Lower leg skin (tissue), 4 donors: ENCODE data around the gene SCTR. TPM values are rescaled to one million over a fixed set of nuclear protein-coding genes. Genes with fewer than 3 reads are reported as not detected.

Source experiments
- DNase-seq, 2 donors: peaks; one replicate each; pipeline ENCODE4 v3.0.0-alpha.2; 2019; ENCODE audit warnings: low spot score in 2 of 2
- H3K4me3 ChIP-seq: fragments of 200-600 bp; sonication (generic); 2 replicates; pipeline ENCODE4 v1.5.1; 2017; ENCODE audit warnings: mild to moderate bottlenecking, low read depth; ENCODE audit not compliant: poor library complexity, severe bottlenecking
- POLR2A ChIP-seq, 2 donors: fragments of 450-650 bp; IDR thresholded peaks; one replicate each; pipeline ENCODE4 v1.6.1; 2016 to 2017; ENCODE audit warnings: antibody characterized with exemption in 2 of 2, mild to moderate bottlenecking in 1 of 2, moderate library complexity in 1 of 2
- WGBS, 2 donors: methylation state at CpG; one replicate each; pipeline ENCODE4 v1.1.5; 2018; 5-methylcytosine and 5-hydroxymethylcytosine counted together
- intact Hi-C: fragments of 100-400 bp; cut with DNase I; formaldehyde crosslinking; loops from one replicate; pipeline ENCODE4 v1.15.0; 2023; ENCODE audit warnings: low total_unique reads
- total RNA-seq, 4 donors: library from RNA; depleted of rRNA; stranded (reverse); fragments of >200 nt; gene quantifications; one replicate each; pipeline ENCODE4 v1.1.0, GENCODE V29; 2016
- TF ChIP-seq, protein P1 (sequence below), 3 donors: fragments of 450-650 bp; IDR thresholded peaks; one replicate each; pipeline ENCODE4 v1.5.1; 2016; ENCODE audit warnings: antibody characterized with exemption in 3 of 3, mild to moderate bottlenecking in 3 of 3, moderate library complexity in 2 of 3

SCTR gene
- total RNA-seq, 4 donors from 2014 or later, result not detected

DNA sequence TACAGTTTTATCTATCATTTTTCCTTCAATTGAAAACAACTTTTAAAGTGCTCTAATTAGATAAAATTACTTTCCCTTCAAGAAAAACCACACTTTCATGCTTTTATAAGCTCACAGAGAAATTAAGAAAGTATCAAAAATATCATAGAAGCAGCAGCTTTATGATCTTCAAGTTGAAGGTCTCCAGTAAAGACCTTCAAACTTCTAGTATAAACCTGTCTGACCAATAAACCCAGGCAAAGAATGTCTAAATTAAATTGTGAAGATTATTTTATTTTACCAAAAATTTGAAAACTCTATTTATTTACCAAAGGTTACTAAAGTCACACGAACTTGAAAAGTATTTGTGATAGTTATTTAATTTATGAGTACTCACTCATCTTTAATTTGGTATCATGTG lies 9.3 kb upstream of the SCTR start:
- WGBS, 2 donors, result 83% methylated on average over 1 of the region's 1 CpG
- H3K4me3 ChIP-seq, result no peak overlapping the region
- TF ChIP-seq POLR2A (IDR thresholded peaks at IDR 0.05), result no peak
- TF ChIP-seq, protein P1, sequence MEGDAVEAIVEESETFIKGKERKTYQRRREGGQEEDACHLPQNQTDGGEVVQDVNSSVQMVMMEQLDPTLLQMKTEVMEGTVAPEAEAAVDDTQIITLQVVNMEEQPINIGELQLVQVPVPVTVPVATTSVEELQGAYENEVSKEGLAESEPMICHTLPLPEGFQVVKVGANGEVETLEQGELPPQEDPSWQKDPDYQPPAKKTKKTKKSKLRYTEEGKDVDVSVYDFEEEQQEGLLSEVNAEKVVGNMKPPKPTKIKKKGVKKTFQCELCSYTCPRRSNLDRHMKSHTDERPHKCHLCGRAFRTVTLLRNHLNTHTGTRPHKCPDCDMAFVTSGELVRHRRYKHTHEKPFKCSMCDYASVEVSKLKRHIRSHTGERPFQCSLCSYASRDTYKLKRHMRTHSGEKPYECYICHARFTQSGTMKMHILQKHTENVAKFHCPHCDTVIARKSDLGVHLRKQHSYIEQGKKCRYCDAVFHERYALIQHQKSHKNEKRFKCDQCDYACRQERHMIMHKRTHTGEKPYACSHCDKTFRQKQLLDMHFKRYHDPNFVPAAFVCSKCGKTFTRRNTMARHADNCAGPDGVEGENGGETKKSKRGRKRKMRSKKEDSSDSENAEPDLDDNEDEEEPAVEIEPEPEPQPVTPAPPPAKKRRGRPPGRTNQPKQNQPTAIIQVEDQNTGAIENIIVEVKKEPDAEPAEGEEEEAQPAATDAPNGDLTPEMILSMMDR (IDR thresholded peaks at IDR 0.05), result no peak
- no peak for DNase-seq
- intact Hi-C loops, result no loop called here

- no peak overlapping the region for H3K4me3 ChIP-seq
- intact Hi-C loops, result no loop called here
- WGBS, 2 donors, result 39 to 42% methylated on average over 3 of the region's 3 CpGs
- DNase-seq, result peak in 1 of 2 donors; percentile 0
- TF ChIP-seq, protein P1 (IDR thresholded peaks at IDR 0.05), result no peak
- no peak for TF ChIP-seq POLR2A (IDR thresholded peaks at IDR 0.05)
Measured at GRCh38 chr2:119531292-119531691, 7.0 kb upstream of the SCTR start.

- DNase-seq, result peak in 1 of 2 donors; percentile 2
- no peak for TF ChIP-seq POLR2A (IDR thresholded peaks at IDR 0.05)
- TF ChIP-seq, protein P1 (IDR thresholded peaks at IDR 0.05), result no peak
- H3K4me3 ChIP-seq, result no peak overlapping the region
- 82 to 84% methylated on average over 2 of the region's 2 CpGs for WGBS, 2 donors
- intact Hi-C loops, result no loop called here
Measured at GRCh38 chr2:119527999-119528398, 3.7 kb upstream of the SCTR start.

DNA sequence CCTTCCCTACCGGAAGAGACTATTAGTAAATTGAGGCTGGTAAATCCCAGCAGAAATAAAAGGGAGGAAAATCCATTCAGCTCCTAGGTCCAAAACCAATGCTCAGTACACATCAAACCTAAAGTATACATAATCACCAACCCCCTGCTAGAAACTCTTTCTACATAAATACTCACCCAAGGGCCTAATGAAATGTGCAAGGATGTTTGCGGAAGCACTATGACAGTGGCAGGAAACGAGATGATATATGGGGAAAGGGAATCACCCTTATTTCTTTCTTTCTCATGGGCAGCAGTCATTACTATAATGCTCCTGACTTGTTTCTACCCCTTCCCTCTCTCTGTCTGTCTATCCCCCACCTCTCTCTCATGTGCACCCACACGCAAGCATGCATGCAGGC lies 1.3 kb upstream of the SCTR start:
- DNase-seq, result no peak
- no peak overlapping the region for H3K4me3 ChIP-seq
- TF ChIP-seq, protein P1 (IDR thresholded peaks at IDR 0.05), result no peak
- no peak for TF ChIP-seq POLR2A (IDR thresholded peaks at IDR 0.05)
- WGBS, 2 donors, result 69 to 76% methylated on average over 4 of the region's 4 CpGs
- intact Hi-C loops, result no loop called here

- TF ChIP-seq, protein P1 (IDR thresholded peaks at IDR 0.05), result no peak
- TF ChIP-seq POLR2A (IDR thresholded peaks at IDR 0.05), result no peak
- DNase-seq, result peak in 1 of 2 donors; percentile 40
- intact Hi-C loops, result no loop called here
- 7 to 9% methylated on average over 21 of the region's 21 CpGs for WGBS, 2 donors
- H3K4me3 ChIP-seq, result no peak overlapping the region
Measured at GRCh38 chr2:119523383-119523951, 816 bp downstream of the SCTR start.

DNA sequence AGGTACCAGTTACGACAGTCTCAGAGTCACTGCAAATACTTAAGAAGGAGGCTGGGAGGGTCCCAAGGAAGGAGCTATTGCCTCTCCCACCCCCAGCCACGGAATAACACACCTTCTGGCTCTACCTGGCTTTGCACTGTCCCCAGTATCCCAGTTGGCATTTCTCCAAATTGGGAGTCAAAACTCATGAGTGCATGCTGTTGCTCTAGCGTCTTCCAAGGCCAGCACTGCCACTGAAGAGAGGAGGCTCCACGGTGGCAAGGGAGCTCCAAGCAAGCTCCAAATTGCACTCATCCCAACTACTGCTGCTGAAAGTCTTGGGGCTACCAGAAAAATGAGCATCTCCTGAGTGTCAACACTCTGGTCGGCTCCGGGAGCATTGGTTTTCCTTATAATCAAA lies 1.6 kb downstream of the SCTR start:
- intact Hi-C loops, result no loop called here
- peak in 1 of 2 donors; percentile 56 for DNase-seq
- TF ChIP-seq, protein P1 (IDR thresholded peaks at IDR 0.05), result no peak
- no peak for TF ChIP-seq POLR2A (IDR thresholded peaks at IDR 0.05)
- no peak overlapping the region for H3K4me3 ChIP-seq
- 54 to 67% methylated on average over 6 of the region's 6 CpGs for WGBS, 2 donors
